H9 (cell line): ENCODE results near the gene GAGE12C. TPM values are rescaled to one million over a fixed set of nuclear protein-coding genes. Genes with fewer than 3 reads are reported as not detected.

Experiments used
- total RNA-seq: library from RNA; stranded (reverse); gene quantifications from 2 replicates; pipeline ENCODE4 v1.2.1, GENCODE V29; 2021

Gene GAGE12C
- total RNA-seq, 1 experiment from 2014 or later = not detected

Other genes starting within 250 kb of the GAGE12C start
- not detected in 2 replicates for gene GAGE10, start 228.5 kb upstream of the GAGE12C start, total RNA-seq
- gene GAGE12J, start 210.1 kb upstream of the GAGE12C start, total RNA-seq = not detected in 2 replicates
- not detected in 2 replicates for gene GAGE13, start 200.6 kb upstream of the GAGE12C start, total RNA-seq
- gene GAGE12D, start 9.6 kb downstream of the GAGE12C start, total RNA-seq = not detected in 2 replicates
- gene GAGE12E, start 19.1 kb downstream of the GAGE12C start, total RNA-seq = not detected in 2 replicates
- gene GAGE12F, start 28.7 kb downstream of the GAGE12C start, total RNA-seq = not detected in 2 replicates
- not detected in 2 replicates for gene GAGE12G, start 38.2 kb downstream of the GAGE12C start, total RNA-seq
- gene GAGE12H, start 47.8 kb downstream of the GAGE12C start, total RNA-seq = not detected in 2 replicates
- gene GAGE2A, start 57.3 kb downstream of the GAGE12C start, total RNA-seq = not detected in 2 replicates
- gene GAGE1, start 66.8 kb downstream of the GAGE12C start, total RNA-seq = not detected in 2 replicates
- gene PAGE1, start 163.8 kb downstream of the GAGE12C start, total RNA-seq = not detected in 2 replicates